IMR-90 (cell line): Measurements from ENCODE around the gene LRRC4C. TPM values are rescaled to one million over a fixed set of nuclear protein-coding genes. Genes with fewer than 3 reads are reported as not detected.

Experiments used
- ATAC-seq: fragments of 200-7000 bp; cut with Tn5 transposase; 2 replicates; pipeline ENCODE4 v1.9.1; 2020; ENCODE audit warnings: low read depth, mild to moderate bottlenecking, moderate library complexity
- BruUV-seq: library from RNA; stranded (reverse); fragments of 400-500 nt; replicated peaks from 2 replicates; lab custom pipeline; 2021; lab: Mats Ljungman, UMichigan
- CTCF ChIA-PET: fragments of 300-600 bp; formaldehyde crosslinking; extraction: SDS; loops from one replicate; lab custom pipeline; 2021; ENCODE audit warnings: antibody characterized with exemption; lab: Yijun Ruan, JAX
- POLR2A ChIA-PET: fragments of 300-600 bp; sonication (Branson Sonifier 250); formaldehyde crosslinking; loops from one replicate; lab custom pipeline; 2022; ENCODE audit warnings: antibody characterized with exemption; ENCODE audit not compliant: unreplicated experiment; lab: Charles Lee
- DNase-seq: peaks from one replicate; pipeline ENCODE4 v3.0.0; 2013
- H2AFZ ChIP-seq: replicated peaks from 2 replicates; pipeline ENCODE3; 2013; ENCODE audit warnings: low read length, mild to moderate bottlenecking; ENCODE audit not compliant: poor library complexity
- H2AK5ac ChIP-seq: 2 replicates; pipeline ENCODE4 v1.6.1; 2013; ENCODE audit warnings: low read depth, low read length, inconsistent platforms
- H2AK9ac ChIP-seq: replicated peaks from 2 replicates; pipeline ENCODE3; 2013; ENCODE audit warnings: mild to moderate bottlenecking, low read depth, low read length, moderate library complexity; ENCODE audit not compliant: poor library complexity
- H2BK120ac ChIP-seq: 2 replicates; pipeline ENCODE4 v1.6.1; 2013; ENCODE audit warnings: low read depth, low read length, inconsistent platforms
- H2BK15ac ChIP-seq: 3 replicates; pipeline ENCODE4 v1.6.1; 2013; ENCODE audit warnings: low read depth, low read length, inconsistent platforms
- H2BK20ac ChIP-seq: 2 replicates; pipeline ENCODE4 v1.6.1; 2013; ENCODE audit warnings: low read depth, mild to moderate bottlenecking, inconsistent platforms, low read length, moderate library complexity
- H2BK5ac ChIP-seq: 2 replicates; pipeline ENCODE4 v1.6.1; 2013; ENCODE audit warnings: mild to moderate bottlenecking, low read depth, low read length, inconsistent platforms; ENCODE audit not compliant: poor library complexity, severe bottlenecking
- H3K14ac ChIP-seq: replicated peaks from 2 replicates; pipeline ENCODE4 v1.6.1; 2013; ENCODE audit warnings: low read depth, low read length, inconsistent platforms
- H3K18ac ChIP-seq: 2 replicates; pipeline ENCODE4 v1.6.1; 2013; ENCODE audit warnings: low read depth, low read length, control low read depth
- H3K23ac ChIP-seq: 2 replicates; pipeline ENCODE4 v1.6.1; 2013; ENCODE audit warnings: low read depth, low read length, inconsistent platforms
- H3K27ac ChIP-seq: 2 replicates; pipeline ENCODE4 v1.5.1; 2013; ENCODE audit warnings: mild to moderate bottlenecking, control low read depth, low read length; ENCODE audit not compliant: insufficient read depth
- H3K27me3 ChIP-seq: 2 replicates; pipeline ENCODE4 v1.6.1; 2013; ENCODE audit warnings: low read length; ENCODE audit not compliant: control insufficient read depth, insufficient read depth
- H3K36me3 ChIP-seq: 2 replicates; pipeline ENCODE4 v1.6.1; 2013; ENCODE audit warnings: low read length, mixed read lengths; ENCODE audit not compliant: control insufficient read depth, insufficient read depth
- H3K4ac ChIP-seq: 2 replicates; pipeline ENCODE4 v1.6.1; 2013; ENCODE audit warnings: low read depth, low read length, inconsistent platforms
- H3K4me1 ChIP-seq: 2 replicates; pipeline ENCODE4 v1.6.1; 2013; ENCODE audit warnings: low read length, mixed read lengths; ENCODE audit not compliant: control insufficient read depth, insufficient read depth
- H3K4me2 ChIP-seq: 2 replicates; pipeline ENCODE4 v1.6.1; 2013; ENCODE audit warnings: low read depth, mild to moderate bottlenecking, control low read depth, low read length, moderate library complexity
- H3K4me3 ChIP-seq: 2 replicates; pipeline ENCODE4 v1.5.1; 2013; ENCODE audit warnings: low read depth, mild to moderate bottlenecking, control low read depth, low read length, moderate library complexity; ENCODE audit not compliant: insufficient read depth
- H3K56ac ChIP-seq: 2 replicates; pipeline ENCODE4 v1.6.1; 2013; ENCODE audit warnings: low read length, inconsistent platforms; ENCODE audit not compliant: insufficient read depth; ENCODE audit errors: extremely low read depth
- H3K79me1 ChIP-seq, 2 experiments: 2 replicates each; pipeline ENCODE4 v1.6.1; 2013; ENCODE audit warnings: low read length in 2 of 2, inconsistent platforms in 1 of 2, low read depth in 1 of 2
- H3K9ac ChIP-seq: 2 replicates; pipeline ENCODE4 v1.6.1; 2013; ENCODE audit warnings: low read depth, low read length, control low read depth
- H3K9me1 ChIP-seq: 2 replicates; pipeline ENCODE4 v1.6.1; 2013; ENCODE audit warnings: low read length, inconsistent platforms; ENCODE audit not compliant: insufficient read depth
- H3K9me3 ChIP-seq: 2 replicates; pipeline ENCODE4 v1.6.1; 2013; ENCODE audit warnings: low read length; ENCODE audit not compliant: control insufficient read depth, insufficient read depth
- H4K20me1 ChIP-seq: 2 replicates; pipeline ENCODE4 v1.6.1; 2013; ENCODE audit warnings: low read length, inconsistent platforms; ENCODE audit not compliant: insufficient read depth
- H4K5ac ChIP-seq: 2 replicates; pipeline ENCODE4 v1.6.1; 2013; ENCODE audit warnings: mild to moderate bottlenecking, low read depth, low read length, control low read depth
- H4K8ac ChIP-seq, 2 experiments: 2 replicates each; pipeline ENCODE4 v1.6.1; 2013; ENCODE audit warnings: low read depth in 2 of 2, low read length in 2 of 2, control low read depth in 1 of 2, inconsistent platforms in 1 of 2
- H4K91ac ChIP-seq: 2 replicates; pipeline ENCODE4 v1.6.1; 2013; ENCODE audit warnings: low read depth, low read length, inconsistent platforms; ENCODE audit not compliant: insufficient read depth
- CEBPB ChIP-seq: IDR thresholded peaks from 2 replicates; pipeline ENCODE4 v1.6.1; 2012; ENCODE audit warnings: low read depth, low read length, improper control_type of control experiment
- MAZ ChIP-seq: IDR thresholded peaks from 2 replicates; pipeline ENCODE4 v1.6.1; 2012; ENCODE audit warnings: low read depth, mild to moderate bottlenecking, low read length, improper control_type of control experiment, moderate library complexity, borderline replicate concordance
- MXI1 ChIP-seq: IDR thresholded peaks from 2 replicates; pipeline ENCODE4 v1.6.1; 2012; ENCODE audit warnings: low read depth, mild to moderate bottlenecking, low read length, moderate library complexity, borderline replicate concordance
- dilution Hi-C: fragments of 300-500 bp; cut with HindIII; formaldehyde crosslinking; loops from one replicate; pipeline ENCODE4 v1.14.3; 2018; ENCODE audit warnings: low sequenced_read_pairs; ENCODE audit not compliant: unreplicated experiment
- in situ Hi-C: fragments of 300-500 bp; cut with MboI; formaldehyde crosslinking; loops from 3 replicates; pipeline ENCODE4 v1.14.3; 2019; ENCODE audit warnings: low sequenced_read_pairs, inconsistent platforms, mixed read lengths
- intact Hi-C: fragments of 100-400 bp; cut with micrococcal nuclease; formaldehyde crosslinking; loops from 2 replicates; pipeline ENCODE4 v1.10.0; 2022
- polyA plus RNA-seq, 3 experiments: library from polyadenylated mRNA; depleted of rRNA; stranded (reverse); fragments of >200 nt; gene quantifications; 2 replicates each; pipeline ENCODE4 v1.2.3, GENCODE V29; 2012; ENCODE audit warnings: low replicate concordance in 1 of 3
- total RNA-seq: library from RNA; depleted of rRNA; stranded (reverse); fragments of >200 nt; gene quantifications from 2 replicates; pipeline ENCODE4 v1.2.3, GENCODE V29; 2012

The LRRC4C gene
- total and polyA plus RNA-seq, 2 of the 4 experiments (the other 2 are of a cell fraction), result under 0.01 to 0.03 TPM

DNA sequence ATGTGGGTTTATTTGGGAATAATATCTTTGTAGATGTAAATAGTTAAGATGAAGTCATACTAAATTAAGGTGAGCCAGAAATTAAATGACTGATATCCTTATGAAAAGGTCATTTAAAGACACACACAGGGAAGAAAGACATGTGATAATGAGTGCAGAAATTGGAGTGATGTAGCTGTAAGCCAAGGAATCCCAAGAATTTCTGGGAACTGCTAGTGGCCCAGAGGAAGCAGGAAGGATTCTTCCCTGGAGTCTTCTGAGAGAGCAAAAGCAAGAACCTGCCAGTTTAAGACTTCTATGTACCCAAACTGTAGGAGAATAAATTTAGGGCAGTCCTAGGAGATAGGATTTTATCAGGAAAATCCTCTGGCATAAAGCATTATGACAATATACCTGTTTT is 66.9 kb downstream of the LRRC4C start:
- H3K27ac ChIP-seq, result no peak overlapping the region
- no peak overlapping the region for H3K9ac ChIP-seq
- CTCF ChIA-PET, result no interaction called here
- no peak overlapping the region for H4K5ac ChIP-seq
- POLR2A ChIA-PET, result no interaction called here
- H3K4me1 ChIP-seq, result no peaks in the 10 kb centered on the region
- TF ChIP-seq MAZ (no peak), MXI1 (no peak), CEBPB (no peak)
- H3K9me1 ChIP-seq, result no peaks in the 10 kb centered on the region
- no peaks in the 10 kb centered on the region for H3K27me3 ChIP-seq
- H3K4ac ChIP-seq, result no peak overlapping the region
- H3K36me3 ChIP-seq, result no peaks in the 10 kb centered on the region
- H3K23ac ChIP-seq, result no peak overlapping the region
- ATAC-seq (no peak), DNase-seq (no peak)
- dilution Hi-C loops, result no loop called here
- no peak overlapping the region for H2BK15ac ChIP-seq
- no peak overlapping the region for H2BK120ac ChIP-seq
- no peak overlapping the region for H3K4me3 ChIP-seq
- H3K14ac ChIP-seq, result no peak overlapping the region
- H3K18ac ChIP-seq, result no peak overlapping the region
- H2AFZ ChIP-seq, result no peak overlapping the region
- H3K9me3 ChIP-seq, result 0 out of 2 replicates have a peak, but pooled peaks cover 2% of the 10 kb centered on the region
- H2AK9ac ChIP-seq, result no peak overlapping the region
- H3K56ac ChIP-seq, result no peak overlapping the region
- no peak overlapping the region for H4K8ac ChIP-seq
- no peaks in the 10 kb centered on the region for H4K20me1 ChIP-seq
- BruUV-seq, result no TSS peak
- intact Hi-C loops, result no loop called here
- no peak overlapping the region for H2BK5ac ChIP-seq
- no peak overlapping the region for H4K91ac ChIP-seq
- H3K4me2 ChIP-seq, result no peak overlapping the region
- in situ Hi-C loops, result no loop called here
- H2BK20ac ChIP-seq, result no peak overlapping the region
- H2AK5ac ChIP-seq, result no peak overlapping the region
- H3K79me1 ChIP-seq, result no peaks in the 10 kb centered on the region
